GM23338 (cell line): Measurements from ENCODE around the gene TMEM14A. TPM values are rescaled to one million over a fixed set of nuclear protein-coding genes. Genes with fewer than 3 reads are reported as not detected.

Experiments used
- ATAC-seq: fragments of 200-7000 bp; cut with Tn5 transposase; 3 replicates; pipeline ENCODE4 v1.9.1; 2020
- DNase-seq: peaks from one replicate; pipeline ENCODE4 v3.0.0-alpha.2; 2015; ENCODE audit warnings: low spot score
- H2AFZ ChIP-seq: fragments of 200-600 bp; sonication (generic); 2 replicates; pipeline ENCODE4 v1.8.0; 2016; ENCODE audit warnings: antibody characterized with exemption, mild to moderate bottlenecking, moderate library complexity
- H3F3A ChIP-seq: fragments of 200-600 bp; sonication (generic); replicated peaks from 2 replicates; pipeline ENCODE4 v1.8.0; 2017; ENCODE audit warnings: antibody characterized with exemption, mixed run types, low read depth
- H3K27ac ChIP-seq: fragments of 200-600 bp; sonication (generic); 2 replicates; pipeline ENCODE4 v1.6.1; 2016; ENCODE audit warnings: low read depth
- H3K27me3 ChIP-seq: fragments of 200-600 bp; sonication (generic); 2 replicates; pipeline ENCODE4 v1.8.0; 2016; ENCODE audit warnings: mild to moderate bottlenecking, mixed run types, moderate library complexity; ENCODE audit not compliant: insufficient read depth
- H3K36me3 ChIP-seq: fragments of 200-600 bp; sonication (generic); 2 replicates; pipeline ENCODE4 v1.8.0; 2016; ENCODE audit warnings: mild to moderate bottlenecking; ENCODE audit not compliant: insufficient read depth
- H3K4me1 ChIP-seq: fragments of 200-600 bp; sonication (generic); 2 replicates; pipeline ENCODE4 v1.8.0; 2016; ENCODE audit warnings: mild to moderate bottlenecking, moderate library complexity; ENCODE audit not compliant: insufficient read depth
- H3K4me2 ChIP-seq: fragments of 200-600 bp; sonication (generic); 2 replicates; pipeline ENCODE4 v1.7.1; 2017; ENCODE audit warnings: mixed run types
- H3K4me3 ChIP-seq: fragments of 200-600 bp; sonication (generic); 2 replicates; pipeline ENCODE4 v1.6.1; 2016; ENCODE audit warnings: mixed run types
- H3K79me2 ChIP-seq: fragments of 200-600 bp; sonication (generic); replicated peaks from 2 replicates; pipeline ENCODE4 v1.8.0; 2017; ENCODE audit warnings: mild to moderate bottlenecking; ENCODE audit not compliant: insufficient read depth
- H3K9me2 ChIP-seq: fragments of 200-600 bp; sonication (generic); 2 replicates; pipeline ENCODE4 v1.8.0; 2017; ENCODE audit not compliant: insufficient read depth
- H4K20me1 ChIP-seq: fragments of 200-600 bp; sonication (generic); replicated peaks from 2 replicates; pipeline ENCODE4 v1.8.0; 2017; ENCODE audit warnings: mild to moderate bottlenecking; ENCODE audit not compliant: insufficient read depth
- H3K27ac Mint-ChIP-seq: 2 replicates; pipeline ENCODE4 v1.8.0; 2020; ENCODE audit warnings: inconsistent platforms, mild to moderate bottlenecking, moderate library complexity, mixed read lengths
- H3K27me3 Mint-ChIP-seq: 3 replicates; pipeline ENCODE4 v1.8.0; 2022; ENCODE audit warnings: low read depth, mild to moderate bottlenecking, moderate library complexity, mixed read lengths, inconsistent platforms; ENCODE audit not compliant: insufficient read depth, poor library complexity
- H3K36me3 Mint-ChIP-seq: 3 replicates; pipeline ENCODE4 v1.8.0; 2021; ENCODE audit warnings: low read depth, mild to moderate bottlenecking, inconsistent platforms, moderate library complexity, mixed read lengths
- H3K4me1 Mint-ChIP-seq: 3 replicates; pipeline ENCODE4 v1.8.0; 2020; ENCODE audit warnings: mild to moderate bottlenecking, inconsistent platforms, mixed read lengths
- H3K4me3 Mint-ChIP-seq: 3 replicates; pipeline ENCODE4 v1.8.0; 2021; ENCODE audit warnings: moderate library complexity, mild to moderate bottlenecking, inconsistent platforms, mixed read lengths
- H3K9me3 Mint-ChIP-seq: 3 replicates; pipeline ENCODE4 v1.8.0; 2020; ENCODE audit warnings: moderate library complexity, mild to moderate bottlenecking, inconsistent platforms, mixed read lengths
- CREB1 ChIP-seq: fragments of 250-450 bp; sonication (Bioruptor Pico); IDR thresholded peaks from 2 replicates; pipeline ENCODE4 v1.5.0; 2020; ENCODE audit warnings: low read depth, mild to moderate bottlenecking, moderate library complexity
- EZH2 ChIP-seq: fragments of 200-600 bp; sonication (generic); IDR thresholded peaks from one replicate; pipeline ENCODE4 v1.8.0; 2017; ENCODE audit warnings: antibody characterized with exemption, mild to moderate bottlenecking, low read depth; ENCODE audit not compliant: unreplicated experiment
- EZH2phosphoT487 ChIP-seq: fragments of 200-600 bp; sonication (generic); IDR thresholded peaks from one replicate; pipeline ENCODE4 v1.8.1; 2018; ENCODE audit warnings: antibody characterized with exemption; ENCODE audit not compliant: unreplicated experiment
- JUNB ChIP-seq: IDR thresholded peaks from one replicate; pipeline ENCODE4 v1.6.1; 2016; ENCODE audit warnings: antibody characterized with exemption; ENCODE audit not compliant: unreplicated experiment
- NANOG ChIP-seq: IDR thresholded peaks from 2 replicates; pipeline ENCODE4 v1.6.1; 2016; ENCODE audit warnings: antibody characterized with exemption, borderline replicate concordance
- POLR2AphosphoS5 ChIP-seq: IDR thresholded peaks from 2 replicates; pipeline ENCODE4 v1.6.1; 2016; ENCODE audit warnings: antibody characterized with exemption, low read depth
- REST ChIP-seq: IDR thresholded peaks from one replicate; pipeline ENCODE4 v1.6.1; 2018; ENCODE audit warnings: antibody characterized with exemption; ENCODE audit not compliant: unreplicated experiment
- STAT1 ChIP-seq: IDR thresholded peaks from one replicate; pipeline ENCODE4 v1.6.1; 2016; ENCODE audit warnings: antibody characterized with exemption; ENCODE audit not compliant: unreplicated experiment
- ZNF114 ChIP-seq: fragments of 250-450 bp; sonication (Bioruptor Pico); IDR thresholded peaks from 2 replicates; pipeline ENCODE4 v1.5.0; 2020; ENCODE audit warnings: mild to moderate bottlenecking, moderate library complexity
- ZNF331 ChIP-seq: fragments of 250-450 bp; sonication (Bioruptor Pico); IDR thresholded peaks from 2 replicates; pipeline ENCODE4 v1.5.0; 2020; ENCODE audit warnings: low read depth, mild to moderate bottlenecking, moderate library complexity
- ZNF462 ChIP-seq: fragments of 250-450 bp; sonication (Bioruptor Pico); IDR thresholded peaks from 2 replicates; pipeline ENCODE4 v1.5.0; 2020; ENCODE audit warnings: mild to moderate bottlenecking, moderate library complexity
- polyA plus RNA-seq: library from polyadenylated mRNA; unstranded; fragments of >200 nt; fragmentation: Nextera tagmentation; extraction: Ambion mirVana; gene quantifications from 2 replicates; pipeline ENCODE4 v1.2.1, GENCODE V29; 2016
- total RNA-seq: library from RNA; depleted of rRNA; stranded (reverse); fragments of >200 nt; shearing (Covaris generic); gene quantifications from 2 replicates; pipeline ENCODE4 v1.2.3, GENCODE V29; 2014
- TF ChIP-seq, protein P1 (sequence below): IDR thresholded peaks from 2 replicates; pipeline ENCODE4 v1.6.1; 2016; ENCODE audit warnings: antibody characterized with exemption
- TF ChIP-seq, protein P2 (sequence below), 2 experiments: fragments of 200-600 bp in 1 of 2; sonication (generic) in 1 of 2; conservative IDR thresholded peaks; 2 replicates each; pipeline versions ENCODE4 v1.5.1 to v1.6.1; 2016 to 2017; ENCODE audit warnings: antibody characterized with exemption in 2 of 2, low read depth in 2 of 2, mild to moderate bottlenecking in 2 of 2, moderate library complexity in 1 of 2

TMEM14A gene
- total and polyA plus RNA-seq, 2 experiments from 2014 or later = 13.9 to 36.0 TPM

DNA sequence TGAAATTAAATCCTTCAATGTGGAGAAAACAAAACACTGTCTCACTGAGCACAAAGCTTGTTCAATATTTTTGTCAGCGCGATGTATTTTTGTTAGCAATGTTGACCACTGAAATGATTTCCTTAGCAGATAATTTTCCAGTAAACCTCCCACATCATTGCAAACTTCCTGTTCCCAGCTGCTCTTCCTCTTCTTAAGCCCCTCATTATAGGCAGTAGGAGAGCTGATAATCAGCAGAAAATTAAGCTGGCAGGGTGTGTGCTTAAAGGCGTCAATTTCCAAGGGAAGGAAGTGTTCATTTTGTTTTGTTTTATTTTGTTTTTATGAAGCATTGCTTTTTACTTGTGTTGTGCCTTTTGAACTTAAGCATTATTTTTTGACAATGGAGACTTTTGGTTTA lies 29.1 kb upstream of the TMEM14A start:
- Histone ChIP-seq H3K27ac (no peak overlapping the region), H2AFZ (no peak overlapping the region), H3K4me1 (no peaks in the 10 kb centered on the region), H3F3A (no peaks in the 10 kb centered on the region), H3K4me3 (no peak overlapping the region), H3K4me2 (no peak overlapping the region), H3K79me2 (no peaks in the 10 kb centered on the region), H3K9me2 (no peaks in the 10 kb centered on the region), H3K27me3 (no peaks in the 10 kb centered on the region), H4K20me1 (no peaks in the 10 kb centered on the region), H3K36me3 (no peaks in the 10 kb centered on the region; the same call in 1 of the 2 replicates)
- DNase-seq (no peak), ATAC-seq (no peak)
- TF ChIP-seq EZH2 = no peak
- TF ChIP-seq EZH2phosphoT487 = no peak
- TF ChIP-seq STAT1 = no peak
- no peak for TF ChIP-seq NANOG
- TF ChIP-seq ZNF114 (CRISPR knock-in tag) = no peak
- no peak for TF ChIP-seq ZNF462 (CRISPR knock-in tag)
- TF ChIP-seq, protein P1, sequence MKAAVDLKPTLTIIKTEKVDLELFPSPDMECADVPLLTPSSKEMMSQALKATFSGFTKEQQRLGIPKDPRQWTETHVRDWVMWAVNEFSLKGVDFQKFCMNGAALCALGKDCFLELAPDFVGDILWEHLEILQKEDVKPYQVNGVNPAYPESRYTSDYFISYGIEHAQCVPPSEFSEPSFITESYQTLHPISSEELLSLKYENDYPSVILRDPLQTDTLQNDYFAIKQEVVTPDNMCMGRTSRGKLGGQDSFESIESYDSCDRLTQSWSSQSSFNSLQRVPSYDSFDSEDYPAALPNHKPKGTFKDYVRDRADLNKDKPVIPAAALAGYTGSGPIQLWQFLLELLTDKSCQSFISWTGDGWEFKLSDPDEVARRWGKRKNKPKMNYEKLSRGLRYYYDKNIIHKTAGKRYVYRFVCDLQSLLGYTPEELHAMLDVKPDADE = no peak
- no peak for TF ChIP-seq POLR2AphosphoS5
- no peak for TF ChIP-seq CREB1 (CRISPR knock-in tag)
- TF ChIP-seq JUNB = no peak
- no peak for TF ChIP-seq ZNF331 (CRISPR knock-in tag)
- TF ChIP-seq REST = no peak
- TF ChIP-seq, protein P2, sequence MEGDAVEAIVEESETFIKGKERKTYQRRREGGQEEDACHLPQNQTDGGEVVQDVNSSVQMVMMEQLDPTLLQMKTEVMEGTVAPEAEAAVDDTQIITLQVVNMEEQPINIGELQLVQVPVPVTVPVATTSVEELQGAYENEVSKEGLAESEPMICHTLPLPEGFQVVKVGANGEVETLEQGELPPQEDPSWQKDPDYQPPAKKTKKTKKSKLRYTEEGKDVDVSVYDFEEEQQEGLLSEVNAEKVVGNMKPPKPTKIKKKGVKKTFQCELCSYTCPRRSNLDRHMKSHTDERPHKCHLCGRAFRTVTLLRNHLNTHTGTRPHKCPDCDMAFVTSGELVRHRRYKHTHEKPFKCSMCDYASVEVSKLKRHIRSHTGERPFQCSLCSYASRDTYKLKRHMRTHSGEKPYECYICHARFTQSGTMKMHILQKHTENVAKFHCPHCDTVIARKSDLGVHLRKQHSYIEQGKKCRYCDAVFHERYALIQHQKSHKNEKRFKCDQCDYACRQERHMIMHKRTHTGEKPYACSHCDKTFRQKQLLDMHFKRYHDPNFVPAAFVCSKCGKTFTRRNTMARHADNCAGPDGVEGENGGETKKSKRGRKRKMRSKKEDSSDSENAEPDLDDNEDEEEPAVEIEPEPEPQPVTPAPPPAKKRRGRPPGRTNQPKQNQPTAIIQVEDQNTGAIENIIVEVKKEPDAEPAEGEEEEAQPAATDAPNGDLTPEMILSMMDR (conservative IDR thresholded peaks at IDR 0.05; ENCODE audit: low read depth in 2 of 2) = no peak
- H3K27ac Mint-ChIP-seq = no peak overlapping the region
- H3K36me3 Mint-ChIP-seq = no peaks in the 10 kb centered on the region
- no peaks in the 10 kb centered on the region for H3K4me1 Mint-ChIP-seq
- no peak overlapping the region for H3K4me3 Mint-ChIP-seq
- peaks cover 4% of the 10 kb centered on the region for H3K27me3 Mint-ChIP-seq
- H3K9me3 Mint-ChIP-seq = peaks cover 5% of the 10 kb centered on the region; the same call in 2 of the 3 replicates
